Lower lobe of right lung (tissue), 2 donors: Measurements from ENCODE around the gene UBA6. TPM values are rescaled to one million over a fixed set of nuclear protein-coding genes. Genes with fewer than 3 reads are reported as not detected.

Experiments used
- ATAC-seq, 2 donors: fragments of 200-7000 bp; cut with Tn5 transposase; one replicate each; pipeline ENCODE4 v1.9.1; 2020 to 2022; ENCODE audit warnings: mild to moderate bottlenecking in 2 of 2, moderate library complexity in 2 of 2
- DNase-seq: peaks from one replicate; pipeline ENCODE4 v3.0.0-alpha.2; 2020
- H3K27ac ChIP-seq: fragments of 200-600 bp; one replicate; pipeline ENCODE4 v1.8.0; 2022
- H3K27me3 ChIP-seq: fragments of 200-600 bp; one replicate; pipeline ENCODE4 v1.8.0; 2022; ENCODE audit warnings: low read depth
- H3K36me3 ChIP-seq: fragments of 200-600 bp; one replicate; pipeline ENCODE4 v1.8.0; 2022; ENCODE audit warnings: mild to moderate bottlenecking
- H3K4me1 ChIP-seq: fragments of 200-600 bp; one replicate; pipeline ENCODE4 v1.8.0; 2022
- H3K4me3 ChIP-seq: fragments of 200-600 bp; one replicate; pipeline ENCODE4 v1.8.0; 2022; ENCODE audit warnings: mild to moderate bottlenecking
- H3K9me3 ChIP-seq: fragments of 200-600 bp; one replicate; pipeline ENCODE4 v1.8.0; 2022
- intact Hi-C: fragments of 100-400 bp; cut with DNase I; formaldehyde crosslinking; loops from one replicate; pipeline ENCODE4 v1.11.0; 2022
- total RNA-seq: library from RNA; stranded (reverse); fragmentation: NEBNext Ultra II Directional; extraction: Animal tissue kit (Norgen Biotek cat#: 25700); gene quantifications from one replicate; pipeline ENCODE4 v1.2.1, GENCODE V29; 2021
- TF ChIP-seq, protein P1 (sequence below): fragments of 200-600 bp; IDR thresholded peaks from one replicate; pipeline ENCODE4 v1.8.0; 2022; ENCODE audit warnings: antibody characterized with exemption, mild to moderate bottlenecking
- donor health status: DM: no; HTN: yes; CAD: no; lungs with severe emphysema.

Gene UBA6
- total RNA-seq, 1 donor from 2014 or later: 54.4 TPM

DNA sequence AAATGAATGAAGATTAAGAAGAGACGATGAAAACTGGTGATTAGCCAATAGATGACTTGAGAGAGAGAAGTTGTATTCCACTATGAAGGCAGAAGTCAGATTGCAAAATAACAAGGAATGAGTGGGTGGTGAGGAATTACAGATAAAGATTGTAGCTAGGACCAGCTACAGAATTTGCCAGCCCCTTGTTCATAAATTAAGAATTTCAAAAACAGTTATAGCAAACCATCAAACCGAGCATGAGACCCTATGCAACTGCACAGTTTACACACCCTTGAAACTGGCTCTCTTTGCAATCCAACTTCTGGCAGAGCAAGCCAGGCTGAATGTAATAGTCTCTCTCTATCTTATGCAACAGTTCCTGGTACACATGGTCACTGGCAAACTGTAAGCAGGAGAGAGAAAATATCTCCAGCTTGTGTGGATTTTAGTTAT is 107.2 kb downstream of the UBA6 start:
- no peak overlapping the region for H3K4me3 ChIP-seq
- no peak overlapping the region for H3K27ac ChIP-seq
- intact Hi-C loops: no loop called here
- TF ChIP-seq, protein P1, sequence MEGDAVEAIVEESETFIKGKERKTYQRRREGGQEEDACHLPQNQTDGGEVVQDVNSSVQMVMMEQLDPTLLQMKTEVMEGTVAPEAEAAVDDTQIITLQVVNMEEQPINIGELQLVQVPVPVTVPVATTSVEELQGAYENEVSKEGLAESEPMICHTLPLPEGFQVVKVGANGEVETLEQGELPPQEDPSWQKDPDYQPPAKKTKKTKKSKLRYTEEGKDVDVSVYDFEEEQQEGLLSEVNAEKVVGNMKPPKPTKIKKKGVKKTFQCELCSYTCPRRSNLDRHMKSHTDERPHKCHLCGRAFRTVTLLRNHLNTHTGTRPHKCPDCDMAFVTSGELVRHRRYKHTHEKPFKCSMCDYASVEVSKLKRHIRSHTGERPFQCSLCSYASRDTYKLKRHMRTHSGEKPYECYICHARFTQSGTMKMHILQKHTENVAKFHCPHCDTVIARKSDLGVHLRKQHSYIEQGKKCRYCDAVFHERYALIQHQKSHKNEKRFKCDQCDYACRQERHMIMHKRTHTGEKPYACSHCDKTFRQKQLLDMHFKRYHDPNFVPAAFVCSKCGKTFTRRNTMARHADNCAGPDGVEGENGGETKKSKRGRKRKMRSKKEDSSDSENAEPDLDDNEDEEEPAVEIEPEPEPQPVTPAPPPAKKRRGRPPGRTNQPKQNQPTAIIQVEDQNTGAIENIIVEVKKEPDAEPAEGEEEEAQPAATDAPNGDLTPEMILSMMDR: no peak
- no peaks in the 10 kb centered on the region for H3K36me3 ChIP-seq
- ATAC-seq (peak; percentile 61 to 68), DNase-seq (no peak)
- no peaks in the 10 kb centered on the region for H3K4me1 ChIP-seq
- no peaks in the 10 kb centered on the region for H3K27me3 ChIP-seq
- no peaks in the 10 kb centered on the region for H3K9me3 ChIP-seq

DNA sequence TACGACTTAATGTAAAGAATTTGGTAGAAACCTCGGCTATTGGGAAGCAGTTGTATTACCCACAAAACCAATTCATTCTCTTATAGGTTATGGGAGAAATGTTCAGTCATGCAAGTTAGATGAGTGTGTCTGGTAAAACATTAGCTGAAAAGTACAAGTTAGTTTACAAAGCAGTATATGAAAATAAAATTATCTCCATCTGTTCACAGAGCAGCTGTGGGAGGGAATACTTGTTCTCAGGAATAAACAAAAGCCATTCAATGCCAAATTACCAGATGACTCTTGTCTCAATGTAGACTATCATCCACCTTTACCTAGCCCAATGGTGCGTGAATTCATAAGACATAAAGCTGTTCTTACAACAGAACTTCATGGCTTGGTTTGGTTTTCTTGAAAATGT is 113.8 kb downstream of the UBA6 start:
- DNase-seq: no peak
- no peak for ATAC-seq
- no peak overlapping the region for H3K27ac ChIP-seq
- H3K4me3 ChIP-seq: no peak overlapping the region
- H3K36me3 ChIP-seq: no peaks in the 10 kb centered on the region
- TF ChIP-seq, protein P1: no peak
- intact Hi-C loops: no loop called here
- no peaks in the 10 kb centered on the region for H3K27me3 ChIP-seq
- no peaks in the 10 kb centered on the region for H3K4me1 ChIP-seq
- H3K9me3 ChIP-seq: no peaks in the 10 kb centered on the region

DNA sequence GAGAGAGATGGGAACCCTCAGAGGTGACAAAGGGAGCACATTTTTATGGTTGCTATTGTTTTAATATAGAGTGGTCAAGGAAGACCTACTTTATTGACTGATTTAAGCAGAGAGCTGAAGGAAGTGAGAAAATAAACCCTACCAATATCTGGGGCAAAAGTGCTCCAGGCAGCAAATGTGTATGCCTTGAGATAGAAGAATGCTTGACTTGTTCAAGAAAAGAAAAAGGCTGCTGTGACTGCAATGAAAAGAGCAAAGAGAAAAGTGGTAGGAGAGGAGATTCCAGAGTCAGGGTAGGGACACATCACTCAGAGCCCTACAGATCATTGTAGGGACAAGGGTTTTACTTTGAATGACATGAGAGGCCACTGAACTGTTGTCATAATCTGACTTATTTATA is 116.5 kb downstream of the UBA6 start:
- no peak for ATAC-seq
- no peak overlapping the region for H3K27ac ChIP-seq
- no peaks in the 10 kb centered on the region for H3K9me3 ChIP-seq
- no peaks in the 10 kb centered on the region for H3K4me1 ChIP-seq
- H3K36me3 ChIP-seq: no peaks in the 10 kb centered on the region
- intact Hi-C loops: no loop called here
- TF ChIP-seq, protein P1: no peak
- DNase-seq: no peak
- H3K27me3 ChIP-seq: no peaks in the 10 kb centered on the region
- H3K4me3 ChIP-seq: no peak overlapping the region

DNA sequence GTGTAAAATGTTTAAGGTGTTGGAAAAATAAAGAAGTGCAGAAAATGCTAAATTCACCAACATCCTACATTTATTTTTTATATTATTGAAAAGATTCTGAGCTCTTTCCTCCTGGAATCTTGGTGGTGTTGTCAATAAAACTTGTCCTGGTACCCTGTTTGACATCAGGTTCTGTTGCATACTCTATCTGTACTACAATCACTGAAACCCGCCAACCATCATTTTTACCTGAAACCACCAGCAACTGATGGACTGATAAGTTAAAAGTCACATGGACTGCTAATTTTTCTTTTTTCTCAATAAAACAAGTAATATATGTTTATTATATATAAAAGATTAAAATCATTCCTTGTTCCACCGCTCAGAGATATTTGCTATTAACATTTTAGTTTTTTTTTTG is 119.0 kb downstream of the UBA6 start:
- TF ChIP-seq, protein P1: no peak
- Histone ChIP-seq H3K27ac (no peak overlapping the region), H3K4me3 (no peak overlapping the region), H3K36me3 (no peaks in the 10 kb centered on the region), H3K4me1 (no peaks in the 10 kb centered on the region), H3K9me3 (no peaks in the 10 kb centered on the region), H3K27me3 (no peaks in the 10 kb centered on the region)
- intact Hi-C loops: no loop called here
- DNase-seq (no peak), ATAC-seq (no peak)

DNA sequence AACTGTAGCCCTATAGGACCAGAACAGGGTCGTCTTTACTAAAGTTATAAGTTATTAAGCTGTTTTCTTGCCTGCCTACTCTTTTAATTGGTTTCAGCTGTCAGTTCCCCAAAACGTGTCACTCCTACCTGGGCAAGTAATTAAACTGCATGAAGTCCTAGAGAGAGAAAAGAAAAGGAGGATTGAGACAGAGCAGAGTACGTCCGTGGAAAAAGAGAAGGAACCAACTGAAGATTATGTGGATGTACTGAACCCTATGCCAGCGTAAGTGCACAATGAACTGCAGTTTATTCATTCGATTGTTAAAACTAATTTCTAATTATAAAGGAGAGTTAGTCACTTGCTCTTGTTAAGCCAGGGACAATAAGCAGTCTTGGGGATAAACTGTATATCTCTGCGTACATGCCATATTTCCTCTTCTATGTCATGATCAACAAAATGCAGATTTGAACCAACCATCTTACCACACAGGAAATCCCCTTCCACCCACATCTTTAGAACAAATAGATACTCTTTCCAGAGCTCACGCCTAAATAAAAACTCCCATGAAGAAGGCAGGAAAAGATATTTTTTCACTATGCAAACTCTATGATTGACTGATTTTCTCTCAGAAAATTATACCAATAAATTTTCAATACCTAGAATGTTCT is 119.6 kb downstream of the UBA6 start:
- no peaks in the 10 kb centered on the region for H3K9me3 ChIP-seq
- H3K27ac ChIP-seq: no peak overlapping the region
- no peaks in the 10 kb centered on the region for H3K27me3 ChIP-seq
- ATAC-seq (no peak), DNase-seq (no peak)
- no peaks in the 10 kb centered on the region for H3K4me1 ChIP-seq
- no peak overlapping the region for H3K4me3 ChIP-seq
- no peaks in the 10 kb centered on the region for H3K36me3 ChIP-seq
- intact Hi-C loops: no loop called here
- TF ChIP-seq, protein P1: no peak
